DMS153 treated with DMSO at 0.1 percent for 48 hours (cell line): ENCODE data around the gene GGTA1.

Source experiments
- DNase-seq: peaks from one replicate; lab custom pipeline; 2025; ENCODE audit not compliant: unreplicated experiment; lab: John Stamatoyannopoulos, UW

The GGTA1 gene

GRCh38 chr9:121500165-121500478 lies 478 bp upstream of the GGTA1 start:
- no peak for DNase-seq

DNA sequence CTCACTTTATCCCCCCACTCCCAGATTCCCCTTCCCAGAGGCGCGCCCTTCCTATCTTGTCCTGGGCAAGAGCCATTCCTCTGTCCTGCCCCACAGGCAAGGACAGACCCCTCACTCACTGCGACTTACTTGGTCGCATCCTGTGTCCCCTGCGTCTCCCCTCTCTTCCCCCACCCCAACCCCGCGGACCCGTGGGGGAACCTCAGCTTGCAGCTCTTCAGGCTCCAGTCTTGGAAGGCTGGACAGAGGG lies 542 bp downstream of the GGTA1 start:
- no peak for DNase-seq

GRCh38 chr9:121498487-121499176 lies 1.0 kb downstream of the GGTA1 start:
- no peak for DNase-seq

DNA sequence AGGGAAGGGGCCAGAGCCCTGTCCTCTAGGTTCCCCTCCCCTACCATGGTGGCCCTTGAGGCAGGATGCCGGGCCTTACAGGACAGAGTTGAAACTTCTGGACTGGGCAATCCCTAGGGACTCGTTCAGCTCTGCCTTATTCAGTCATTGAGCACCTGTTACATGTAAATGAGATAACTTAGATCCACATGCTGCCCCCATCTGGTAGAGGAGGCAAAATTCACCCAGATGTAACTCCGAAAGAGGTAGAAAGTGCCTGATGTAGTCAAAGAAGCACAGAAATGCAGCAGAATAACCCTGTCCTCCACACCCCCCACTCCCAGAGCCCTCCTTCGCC lies 1.5 kb downstream of the GGTA1 start:
- DNase-seq = peak; percentile 84

- DNase-seq = no peak
These were observed 3.7 kb downstream of the GGTA1 start for GRCh38 chr9:121495976-121496375.

DNA sequence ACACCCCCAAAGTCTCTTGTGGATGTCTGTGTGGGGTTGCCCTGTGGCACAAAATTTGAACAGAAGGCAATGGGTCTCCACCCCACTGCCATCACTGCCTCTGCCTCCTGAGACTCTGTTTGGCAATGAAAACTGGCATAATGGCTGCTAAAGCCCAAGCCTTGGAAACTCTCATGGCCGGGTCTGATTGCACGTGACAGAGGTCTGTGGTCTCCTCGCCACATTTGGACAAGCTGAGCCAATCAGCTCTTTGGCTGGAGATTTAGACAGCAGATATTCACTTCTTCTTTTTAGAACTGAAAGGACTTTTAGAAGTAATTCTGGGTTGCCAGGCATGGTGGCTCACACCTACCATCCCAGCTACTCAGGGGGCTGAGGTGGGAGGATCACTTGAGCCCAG lies 5.5 kb downstream of the GGTA1 start:
- no peak for DNase-seq

GRCh38 chr9:121491111-121491510 lies 8.5 kb downstream of the GGTA1 start:
- DNase-seq = no peak

- DNase-seq = no peak
These were observed 10.3 kb downstream of the GGTA1 start for GRCh38 chr9:121489344-121489743.

GRCh38 chr9:121486043-121486442 lies 13.6 kb downstream of the GGTA1 start:
- no peak for DNase-seq

- DNase-seq = no peak
These were observed 14.0 kb downstream of the GGTA1 start for GRCh38 chr9:121485623-121486022.

DNA sequence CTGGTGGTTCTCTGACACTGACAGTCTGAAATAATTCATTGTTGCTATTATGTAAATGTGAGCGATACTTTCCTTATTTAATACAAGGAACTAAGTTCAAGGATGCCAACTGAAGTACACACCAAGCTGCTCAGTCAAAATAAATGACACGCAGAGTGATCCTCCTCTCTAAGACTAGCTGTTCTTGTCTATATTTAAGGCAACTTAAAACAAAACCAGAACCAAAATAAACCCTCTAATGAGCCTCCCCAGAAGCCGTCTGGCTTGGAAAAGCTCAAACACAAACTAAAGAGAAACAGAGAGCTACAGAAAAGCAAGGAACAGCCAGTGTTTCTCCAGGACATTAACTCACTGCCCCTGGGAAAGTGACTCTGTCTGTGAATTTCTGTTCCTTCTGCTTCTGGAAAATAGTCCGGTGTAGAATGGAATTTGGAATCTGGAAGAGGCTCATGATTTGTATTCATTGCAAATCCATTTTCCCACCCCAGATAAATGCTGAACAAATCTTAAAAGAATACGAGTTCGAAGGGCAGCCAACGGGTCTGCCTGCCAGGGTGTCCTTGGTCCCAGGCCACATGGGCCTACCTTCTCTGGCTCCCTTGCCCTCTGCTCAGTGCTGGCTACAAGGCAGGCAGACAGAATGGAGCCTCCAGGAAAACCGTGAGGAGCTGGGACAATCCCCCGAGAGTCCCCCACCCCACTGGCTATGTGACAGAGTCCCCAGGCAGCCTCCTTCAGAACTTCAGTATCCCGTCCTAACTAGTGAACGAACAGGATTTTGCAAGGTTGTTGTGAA lies 14.8 kb downstream of the GGTA1 start:
- DNase-seq = no peak

GRCh38 chr9:121483473-121484031 lies 16.1 kb downstream of the GGTA1 start:
- no peak for DNase-seq

- peak; percentile 6 for DNase-seq
These were observed 16.6 kb downstream of the GGTA1 start for GRCh38 chr9:121483049-121483448.

GRCh38 chr9:121478816-121479676 lies 20.6 kb downstream of the GGTA1 start:
- DNase-seq = no peak

- no peak for DNase-seq
These were observed 23.5 kb downstream of the GGTA1 start for GRCh38 chr9:121476156-121476555.

DNA sequence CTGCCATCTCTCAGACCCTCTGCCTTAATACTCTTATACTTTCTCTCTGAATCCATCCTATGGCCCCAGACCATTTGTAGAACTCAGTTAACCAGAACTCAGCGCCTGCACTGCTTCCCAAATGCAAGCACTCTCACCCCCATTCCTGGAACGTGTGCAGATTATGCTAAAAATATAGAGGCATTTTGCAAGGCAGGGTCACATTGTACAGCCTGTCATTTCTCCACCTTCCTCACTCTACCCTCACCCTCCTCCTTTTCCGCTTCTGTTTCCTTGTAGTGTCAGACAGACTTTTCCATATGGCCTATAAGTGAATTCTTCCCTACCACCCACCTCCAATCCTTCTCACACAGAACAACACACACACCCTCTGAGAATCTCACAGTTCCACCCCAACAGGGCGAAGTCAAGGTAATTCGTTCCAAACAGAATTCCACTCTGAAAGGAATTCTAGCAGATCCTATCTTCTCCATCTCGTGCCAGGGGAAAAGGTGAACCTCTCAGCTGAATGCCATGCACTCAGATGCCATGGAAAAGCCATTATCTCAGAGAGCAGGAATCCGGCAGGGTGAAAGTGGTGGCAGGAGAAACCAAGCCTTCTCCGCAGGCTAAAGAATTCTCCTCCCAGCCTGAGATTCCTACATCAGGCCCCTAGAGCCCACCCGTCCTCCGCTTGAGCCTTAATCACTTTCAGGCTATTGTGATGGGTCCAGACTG lies 25.3 kb downstream of the GGTA1 start:
- DNase-seq = no peak

DNA sequence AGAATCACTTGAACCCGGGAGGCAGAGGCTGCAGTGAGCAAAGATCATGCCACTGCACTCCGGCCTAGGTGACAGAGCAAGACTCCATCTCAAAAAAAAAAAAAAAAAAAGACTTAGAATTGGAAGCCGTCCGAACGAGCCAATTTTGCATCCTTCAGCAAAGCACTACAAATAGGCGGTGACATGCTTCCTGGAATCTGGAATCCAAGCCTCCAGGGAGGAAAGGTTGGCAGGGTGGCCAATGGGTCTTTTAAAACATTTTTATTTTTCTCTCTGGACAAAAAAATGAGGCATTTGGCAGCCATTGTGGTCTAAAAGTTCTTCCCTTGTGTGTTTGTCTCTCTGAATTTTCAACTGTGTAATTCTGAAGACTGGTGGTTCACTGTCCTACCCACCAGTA lies 26.4 kb downstream of the GGTA1 start:
- DNase-seq = no peak

GRCh38 chr9:121472446-121472845 lies 27.2 kb downstream of the GGTA1 start:
- DNase-seq = no peak

DNA sequence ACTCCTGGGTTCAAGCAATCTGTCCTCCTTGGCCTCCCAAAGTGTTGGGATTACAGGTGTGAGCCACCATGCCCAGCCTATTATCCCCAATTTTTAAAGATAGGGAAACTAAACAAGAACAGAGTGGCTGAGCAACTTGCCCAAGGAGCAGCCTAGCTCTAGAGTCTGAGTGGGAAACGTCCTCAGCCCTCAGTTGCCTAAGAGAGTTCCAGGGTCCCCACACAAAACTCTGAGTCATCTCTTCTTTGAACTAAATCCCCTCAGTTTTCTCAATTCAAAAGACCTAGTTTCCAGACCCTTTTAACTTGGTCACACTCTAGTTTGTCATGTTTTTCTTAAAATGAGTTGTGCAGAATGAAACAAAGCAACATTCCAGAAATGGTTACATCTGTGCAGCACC lies 33.5 kb downstream of the GGTA1 start:
- no peak for DNase-seq

DNA sequence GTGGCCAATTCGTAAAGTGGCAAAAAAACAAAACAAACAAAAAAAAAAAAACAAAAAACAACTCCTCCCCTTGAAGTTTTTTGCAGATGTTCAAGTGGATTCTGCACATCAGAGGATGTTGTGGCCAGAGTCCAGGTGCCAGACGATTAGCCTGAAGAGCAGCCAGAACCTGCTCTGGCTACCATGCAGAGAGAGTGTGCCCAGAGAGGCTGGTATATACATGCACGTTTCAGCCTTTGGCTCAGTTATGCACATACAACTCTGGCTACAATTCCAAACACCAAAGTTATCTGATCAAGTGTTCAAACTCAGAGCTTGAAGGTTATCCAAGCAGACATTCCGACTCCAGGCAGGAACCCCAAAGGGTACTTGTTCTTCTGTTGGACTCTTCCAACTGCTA lies 34.7 kb downstream of the GGTA1 start:
- no peak for DNase-seq

DNA sequence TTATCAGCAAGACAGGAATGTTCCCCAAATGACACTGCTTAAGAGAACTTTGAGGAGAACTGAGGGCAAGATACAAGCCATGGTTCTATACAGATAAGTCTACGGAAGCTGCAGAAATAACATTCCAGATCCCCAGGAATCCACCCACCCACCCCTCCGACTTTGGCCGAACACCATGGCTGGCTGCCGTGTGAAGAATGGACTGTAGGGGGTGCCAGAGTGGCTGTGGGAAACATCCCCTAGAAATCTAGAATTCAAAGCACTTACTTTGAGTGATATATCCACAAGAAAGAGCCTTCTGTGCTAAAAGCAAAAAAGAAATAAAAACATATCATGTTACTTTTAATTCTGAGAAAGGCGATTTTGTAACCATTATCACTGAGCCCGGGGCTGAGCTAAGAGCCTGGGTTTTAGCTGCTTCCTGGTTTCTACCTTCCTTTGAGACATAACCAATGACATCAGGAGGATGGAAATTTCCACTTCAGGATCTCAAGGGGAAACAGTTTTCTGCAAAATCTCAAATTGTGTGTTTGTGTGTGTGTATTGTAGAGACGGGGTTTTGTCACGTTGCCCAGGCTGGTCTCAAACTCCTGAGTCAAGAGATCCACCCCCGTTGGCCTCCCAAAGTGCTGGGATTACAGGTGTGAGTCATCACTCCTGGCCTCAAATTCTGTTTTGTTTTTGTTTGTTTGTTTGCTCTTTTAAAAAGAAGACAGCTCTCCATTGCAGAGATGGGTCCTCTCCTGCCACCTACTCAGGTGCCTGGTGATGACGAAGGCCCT lies 36.4 kb downstream of the GGTA1 start:
- no peak for DNase-seq
